H9 (cell line): ENCODE results near the gene LGALS8. TPM values are rescaled to one million over a fixed set of nuclear protein-coding genes. Genes with fewer than 3 reads are reported as not detected.
A peak's percentile ranks its signal among the peaks of the same experiment; 100 is the strongest.

Experiments used
- DNase-seq: peaks from one replicate; pipeline ENCODE4 v3.0.0-alpha.2; 2017
- H2AFZ ChIP-seq: one replicate; pipeline ENCODE4 v1.6.1; 2013; ENCODE audit warnings: mild to moderate bottlenecking, low read length, control low read depth, moderate library complexity
- H2AK5ac ChIP-seq: 2 replicates; pipeline ENCODE4 v1.6.1; 2013; ENCODE audit warnings: low read length, control low read depth, mixed read lengths; ENCODE audit not compliant: insufficient read length
- H2BK120ac ChIP-seq: one replicate; pipeline ENCODE4 v1.6.1; 2013; ENCODE audit warnings: low read depth, mild to moderate bottlenecking, low read length, control low read depth, inconsistent platforms; ENCODE audit not compliant: poor library complexity, severe bottlenecking
- H2BK12ac ChIP-seq: 2 replicates; pipeline ENCODE4 v1.6.1; 2013; ENCODE audit warnings: low read length, control low read depth, mixed read lengths, low read depth; ENCODE audit not compliant: insufficient read length
- H2BK15ac ChIP-seq: 2 replicates; pipeline ENCODE4 v1.6.1; 2013; ENCODE audit warnings: low read depth, low read length, control low read depth
- H2BK20ac ChIP-seq: one replicate; pipeline ENCODE4 v1.6.1; 2013; ENCODE audit warnings: low read depth, mild to moderate bottlenecking, low read length, control low read depth, inconsistent platforms; ENCODE audit not compliant: poor library complexity, severe bottlenecking
- H2BK5ac ChIP-seq: 2 replicates; pipeline ENCODE4 v1.6.1; 2013; ENCODE audit warnings: low read length, control low read depth, mixed read lengths; ENCODE audit not compliant: insufficient read length
- H3K14ac ChIP-seq: 2 replicates; pipeline ENCODE4 v1.6.1; 2013; ENCODE audit warnings: low read length, control low read depth; ENCODE audit not compliant: insufficient read depth
- H3K18ac ChIP-seq: 2 replicates; pipeline ENCODE4 v1.6.1; 2013; ENCODE audit warnings: low read depth, mild to moderate bottlenecking, mixed read lengths, low read length, control low read depth; ENCODE audit not compliant: insufficient read length
- H3K23ac ChIP-seq: 2 replicates; pipeline ENCODE4 v1.6.1; 2013; ENCODE audit warnings: low read length, control low read depth, mixed read lengths, low read depth; ENCODE audit not compliant: insufficient read length
- H3K23me2 ChIP-seq: 2 replicates; pipeline ENCODE4 v1.6.1; 2013; ENCODE audit warnings: low read depth, mild to moderate bottlenecking, mixed read lengths, low read length, control low read depth; ENCODE audit not compliant: insufficient read length, poor library complexity, severe bottlenecking
- H3K27ac ChIP-seq: 2 replicates; pipeline ENCODE4 v1.5.1; 2013; ENCODE audit warnings: low read length, control low read depth, mixed read lengths, low read depth; ENCODE audit not compliant: insufficient read length
- H3K27me3 ChIP-seq: 2 replicates; pipeline ENCODE4 v1.6.1; 2013; ENCODE audit warnings: low read length, control low read depth, inconsistent platforms; ENCODE audit not compliant: insufficient read depth
- H3K4ac ChIP-seq: 2 replicates; pipeline ENCODE4 v1.6.1; 2013; ENCODE audit warnings: low read depth, mild to moderate bottlenecking, control low read depth, inconsistent platforms, low read length, moderate library complexity
- H3K4me1 ChIP-seq: 2 replicates; pipeline ENCODE4 v1.6.1; 2013; ENCODE audit warnings: low read length, control low read depth, inconsistent platforms; ENCODE audit not compliant: insufficient read depth
- H3K4me2 ChIP-seq: 2 replicates; pipeline ENCODE4 v1.6.1; 2013; ENCODE audit warnings: low read length, control low read depth, mixed read lengths; ENCODE audit not compliant: insufficient read length, insufficient read depth
- H3K56ac ChIP-seq: 2 replicates; pipeline ENCODE4 v1.6.1; 2013; ENCODE audit warnings: low read depth, mild to moderate bottlenecking, mixed read lengths, low read length, control low read depth; ENCODE audit not compliant: insufficient read length
- H3K79me1 ChIP-seq: 2 replicates; pipeline ENCODE4 v1.6.1; 2013; ENCODE audit warnings: low read depth, mild to moderate bottlenecking, moderate library complexity, low read length, control low read depth, inconsistent platforms; ENCODE audit not compliant: insufficient read depth, poor library complexity, severe bottlenecking
- H3K79me2 ChIP-seq: 2 replicates; pipeline ENCODE4 v1.6.1; 2013; ENCODE audit warnings: low read length, control low read depth, inconsistent platforms; ENCODE audit not compliant: insufficient read depth
- H3K9ac ChIP-seq: 2 replicates; pipeline ENCODE4 v1.6.1; 2013; ENCODE audit warnings: low read length, control low read depth, mixed read lengths; ENCODE audit not compliant: insufficient read length; ENCODE audit errors: extremely low read depth
- H3K9me3 ChIP-seq: one replicate; pipeline ENCODE4 v1.6.1; 2013; ENCODE audit warnings: low read depth, low read length, inconsistent platforms; ENCODE audit not compliant: control insufficient read depth
- H3T11ph ChIP-seq: one replicate; pipeline ENCODE4 v1.6.1; 2013; ENCODE audit warnings: mild to moderate bottlenecking, low read length, control low read depth, inconsistent platforms
- H4K20me1 ChIP-seq: one replicate; pipeline ENCODE4 v1.6.1; 2013; ENCODE audit not compliant: control insufficient read depth, insufficient read length, insufficient read depth
- H4K5ac ChIP-seq: 2 replicates; pipeline ENCODE4 v1.6.1; 2013; ENCODE audit warnings: low read depth, mild to moderate bottlenecking, mixed read lengths, low read length, control low read depth; ENCODE audit not compliant: insufficient read length
- H4K8ac ChIP-seq: replicated peaks from 2 replicates; pipeline ENCODE4 v1.6.1; 2013; ENCODE audit warnings: low read length, control low read depth, mixed read lengths, low read depth; ENCODE audit not compliant: insufficient read length
- H4K91ac ChIP-seq: 2 replicates; pipeline ENCODE4 v1.6.1; 2013; ENCODE audit warnings: low read depth, mild to moderate bottlenecking, moderate library complexity, mixed read lengths, low read length, control low read depth; ENCODE audit not compliant: insufficient read length
- H3K27ac Mint-ChIP-seq, 3 experiments: 2 replicates in 2 of 3; 3 replicates in 1 of 3; pipeline ENCODE4 v1.8.0; 2020 to 2021; ENCODE audit warnings: mixed read lengths in 3 of 3, mild to moderate bottlenecking in 1 of 3, moderate library complexity in 1 of 3
- H3K27me3 Mint-ChIP-seq: 2 replicates; pipeline ENCODE4 v1.8.0; 2021; ENCODE audit warnings: low read depth, mild to moderate bottlenecking, moderate library complexity, mixed read lengths
- H3K36me3 Mint-ChIP-seq, 3 experiments: 2 replicates in 2 of 3; 3 replicates in 1 of 3; pipeline ENCODE4 v1.8.0; 2020 to 2021; ENCODE audit warnings: low read depth in 3 of 3, mixed read lengths in 3 of 3; ENCODE audit not compliant: insufficient read depth in 1 of 3
- H3K4me1 Mint-ChIP-seq, 2 experiments: 2 replicates each; pipeline ENCODE4 v1.8.0; 2020; ENCODE audit warnings: mixed read lengths in 2 of 2
- H3K4me3 Mint-ChIP-seq, 2 experiments: 2 replicates in 1 of 2; 3 replicates in 1 of 2; pipeline ENCODE4 v1.8.0; 2020 to 2021; ENCODE audit warnings: mild to moderate bottlenecking in 2 of 2, mixed read lengths in 2 of 2, moderate library complexity in 1 of 2
- H3K9me3 Mint-ChIP-seq, 2 experiments: 2 replicates in 1 of 2; 3 replicates in 1 of 2; pipeline ENCODE4 v1.8.0; 2020; ENCODE audit warnings: mild to moderate bottlenecking in 2 of 2, mixed read lengths in 2 of 2, moderate library complexity in 1 of 2
- WGBS: extraction: QIAGEN DNeasy Blood & Tissue Kit; methylation state at CpG from one replicate; pipeline ENCODE4 v1.1.7; 2013; ENCODE audit warnings: missing lambda C conversion rate, low lambda C conversion rate, mixed read lengths; ENCODE audit not compliant: insufficient read length; ENCODE audit errors: extremely low coverage; 5-methylcytosine and 5-hydroxymethylcytosine counted together
- total RNA-seq: library from RNA; stranded (reverse); gene quantifications from 2 replicates; pipeline ENCODE4 v1.2.1, GENCODE V29; 2021
- TF ChIP-seq, protein P1 (sequence below): fragments of 200-600 bp; sonication (generic); conservative IDR thresholded peaks from 3 replicates; pipeline ENCODE4 v1.8.0; 2021; ENCODE audit warnings: antibody characterized with exemption, mild to moderate bottlenecking

LGALS8 gene
- total RNA-seq, 1 experiment from 2014 or later: 14.2 TPM

DNA sequence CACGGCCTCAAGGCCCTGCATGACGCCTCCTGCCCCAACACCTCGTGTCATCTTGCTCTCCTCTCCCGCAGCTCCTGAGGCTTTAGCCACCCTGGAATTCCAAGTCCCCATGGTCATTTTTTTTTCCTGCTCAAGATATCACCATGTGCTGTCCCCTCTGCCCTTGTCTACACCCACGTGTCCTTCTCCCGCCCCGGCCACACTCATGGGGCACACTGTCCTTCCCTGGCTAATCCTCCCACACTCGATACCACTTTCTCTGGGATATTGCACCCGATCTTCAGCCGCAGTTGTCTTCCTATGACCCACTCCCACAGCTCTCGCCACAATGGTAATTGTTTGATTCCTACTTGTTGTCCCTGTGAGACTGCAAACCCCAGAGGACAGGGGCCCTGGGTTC is 29.7 kb upstream of the LGALS8 start:
- no peaks in the 10 kb centered on the region for H4K20me1 ChIP-seq
- H3K56ac ChIP-seq: no peak overlapping the region
- H3K79me2 ChIP-seq: no peaks in the 10 kb centered on the region
- no peak overlapping the region for H3K27ac ChIP-seq
- H3K4me2 ChIP-seq: no peak overlapping the region
- H3K9ac ChIP-seq: no peak overlapping the region
- H2BK120ac ChIP-seq: no peak overlapping the region
- H3T11ph ChIP-seq: no peak overlapping the region
- H4K5ac ChIP-seq: no peak overlapping the region
- Mint-ChIP-seq H3K27ac (peak overlapping the region in 1 of 3 experiments; percentile 6; a peak in 1 of 7 replicates), H3K4me1 (peaks cover 13 to 19% of the 10 kb centered on the region in 2 experiments), H3K36me3 (no peaks in the 10 kb centered on the region), H3K4me3 (no peak overlapping the region), H3K27me3 (no peaks in the 10 kb centered on the region; the same call in 1 of the 2 replicates), H3K9me3 (no peaks in the 10 kb centered on the region)
- H3K18ac ChIP-seq: no peak overlapping the region
- H3K4ac ChIP-seq: no peak overlapping the region
- no peak overlapping the region for H2BK15ac ChIP-seq
- no peak overlapping the region; the same call in 1 of the 2 replicates for H3K14ac ChIP-seq
- H3K9me3 ChIP-seq: no peaks in the 10 kb centered on the region
- TF ChIP-seq, protein P1, sequence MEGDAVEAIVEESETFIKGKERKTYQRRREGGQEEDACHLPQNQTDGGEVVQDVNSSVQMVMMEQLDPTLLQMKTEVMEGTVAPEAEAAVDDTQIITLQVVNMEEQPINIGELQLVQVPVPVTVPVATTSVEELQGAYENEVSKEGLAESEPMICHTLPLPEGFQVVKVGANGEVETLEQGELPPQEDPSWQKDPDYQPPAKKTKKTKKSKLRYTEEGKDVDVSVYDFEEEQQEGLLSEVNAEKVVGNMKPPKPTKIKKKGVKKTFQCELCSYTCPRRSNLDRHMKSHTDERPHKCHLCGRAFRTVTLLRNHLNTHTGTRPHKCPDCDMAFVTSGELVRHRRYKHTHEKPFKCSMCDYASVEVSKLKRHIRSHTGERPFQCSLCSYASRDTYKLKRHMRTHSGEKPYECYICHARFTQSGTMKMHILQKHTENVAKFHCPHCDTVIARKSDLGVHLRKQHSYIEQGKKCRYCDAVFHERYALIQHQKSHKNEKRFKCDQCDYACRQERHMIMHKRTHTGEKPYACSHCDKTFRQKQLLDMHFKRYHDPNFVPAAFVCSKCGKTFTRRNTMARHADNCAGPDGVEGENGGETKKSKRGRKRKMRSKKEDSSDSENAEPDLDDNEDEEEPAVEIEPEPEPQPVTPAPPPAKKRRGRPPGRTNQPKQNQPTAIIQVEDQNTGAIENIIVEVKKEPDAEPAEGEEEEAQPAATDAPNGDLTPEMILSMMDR: no peak
- H4K91ac ChIP-seq: no peak overlapping the region
- no peak overlapping the region for H3K23ac ChIP-seq
- H3K27me3 ChIP-seq: no peaks in the 10 kb centered on the region
- no CpG with 5 or more reads among the region's 11 CpGs for WGBS
- H3K4me1 ChIP-seq: peaks cover 2% of the 10 kb centered on the region; the same call in 1 of the 2 replicates
- H2BK12ac ChIP-seq: no peak overlapping the region
- H2AFZ ChIP-seq: no peak overlapping the region
- H3K79me1 ChIP-seq: no peaks in the 10 kb centered on the region
- DNase-seq: no peak
- H2BK5ac ChIP-seq: no peak overlapping the region
- no peak overlapping the region for H4K8ac ChIP-seq
- H3K23me2 ChIP-seq: no peaks in the 10 kb centered on the region
- H2BK20ac ChIP-seq: no peak overlapping the region
- no peak overlapping the region for H2AK5ac ChIP-seq
